ENCODE data around the gene PTGER1. TPM values are rescaled to one million over a fixed set of nuclear protein-coding genes. Genes with fewer than 3 reads are reported as not detected.

PTGER1 gene
- total RNA-seq, 1 experiment from 2014 or later = 0.63 TPM

DNA sequence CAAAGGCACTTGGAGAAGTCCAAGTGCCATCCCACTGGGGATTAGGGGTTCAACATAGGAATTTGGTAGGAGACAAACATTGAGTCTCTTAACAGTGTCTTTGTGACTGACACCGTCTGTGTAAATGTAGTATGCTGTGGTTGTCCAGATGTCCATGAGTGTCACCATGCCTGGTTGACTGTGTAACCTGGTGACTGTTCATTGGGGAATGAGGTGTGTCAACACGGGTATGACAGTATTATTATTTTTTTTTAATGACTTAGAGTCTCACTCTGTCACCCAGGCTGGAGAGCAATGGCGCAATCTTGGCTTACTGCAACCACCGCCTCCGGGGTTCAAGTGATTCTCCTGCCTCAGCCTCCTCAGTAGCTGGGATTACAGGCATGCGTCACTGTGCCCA lies 25.8 kb downstream of the PTGER1 start:
- H3K23me2 ChIP-seq (ENCODE audit: insufficient read length, low read depth, low read length, poor library complexity, severe bottlenecking) = no peaks in the 10 kb centered on the region
- no peak overlapping the region for H3K23ac ChIP-seq (ENCODE audit: insufficient read length, low read depth, low read length)
- Mint-ChIP-seq H3K27me3 (ENCODE audit: low read depth) (no peaks in the 10 kb centered on the region; the same call in 1 of the 2 replicates), H3K36me3 (ENCODE audit: insufficient read depth in 1 of 3, low read depth in 3 of 3) (peaks cover 50 to 73% (median 64%) of the 10 kb centered on the region in 3 experiments), H3K4me1 (peaks cover 0 to 5% of the 10 kb centered on the region in 2 experiments; a peak in 1 of 4 replicates), H3K4me3 (no peak overlapping the region), H3K27ac (peak overlapping the region in 1 of 3 experiments; percentile 75; a peak in 1 of 7 replicates), H3K9me3 (no peaks in the 10 kb centered on the region)
- H2AFZ ChIP-seq (ENCODE audit: low read length) = no peak overlapping the region
- H3K4me2 ChIP-seq (ENCODE audit: insufficient read depth, insufficient read length, low read length) = no peak overlapping the region
- H3K4ac ChIP-seq (ENCODE audit: low read depth, low read length) = no peak overlapping the region
- no peak overlapping the region for H2BK12ac ChIP-seq (ENCODE audit: insufficient read length, low read depth, low read length)
- H2AK5ac ChIP-seq (ENCODE audit: insufficient read length, low read length) = no peak overlapping the region
- H3K4me1 ChIP-seq (ENCODE audit: insufficient read depth, low read length) = no peaks in the 10 kb centered on the region
- no peak overlapping the region for H3T11ph ChIP-seq (ENCODE audit: low read length)
- H3K27me3 ChIP-seq (ENCODE audit: insufficient read depth, low read length) = no peaks in the 10 kb centered on the region
- no peaks in the 10 kb centered on the region for H3K79me2 ChIP-seq (ENCODE audit: insufficient read depth, low read length)
- no peak overlapping the region for H4K5ac ChIP-seq (ENCODE audit: insufficient read length, low read depth, low read length)
- H3K56ac ChIP-seq (ENCODE audit: insufficient read length, low read depth, low read length) = no peak overlapping the region
- no peak overlapping the region for H4K91ac ChIP-seq (ENCODE audit: insufficient read length, low read depth, low read length)
- no peak overlapping the region for H4K8ac ChIP-seq (replicated peaks; ENCODE audit: insufficient read length, low read depth, low read length)
- no peak overlapping the region for H3K9ac ChIP-seq (ENCODE audit: extremely low read depth, insufficient read length, low read length)
- H3K9me3 ChIP-seq (ENCODE audit: control insufficient read depth, low read depth, low read length) = no peaks in the 10 kb centered on the region
- no peak overlapping the region for H3K27ac ChIP-seq (ENCODE audit: insufficient read length, low read depth, low read length)
- H4K20me1 ChIP-seq (ENCODE audit: control insufficient read depth, insufficient read depth, insufficient read length) = peaks cover 5% of the 10 kb centered on the region
- no peak for DNase-seq
- no peak overlapping the region for H3K14ac ChIP-seq (ENCODE audit: insufficient read depth, low read length)
- H3K18ac ChIP-seq (ENCODE audit: insufficient read length, low read depth, low read length) = no peak overlapping the region
- no peak overlapping the region for H2BK20ac ChIP-seq (ENCODE audit: low read depth, low read length, poor library complexity, severe bottlenecking)
- no peaks in the 10 kb centered on the region for H3K79me1 ChIP-seq (ENCODE audit: insufficient read depth, low read depth, low read length, poor library complexity, severe bottlenecking)
- no CpG with 5 or more reads among the region's 6 CpGs for WGBS (ENCODE audit: extremely low coverage, insufficient read length, low lambda C conversion rate)
- no peak overlapping the region for H2BK5ac ChIP-seq (ENCODE audit: insufficient read length, low read length)
- H2BK120ac ChIP-seq (ENCODE audit: low read depth, low read length, poor library complexity, severe bottlenecking) = no peak overlapping the region
- H2BK15ac ChIP-seq (ENCODE audit: low read depth, low read length) = no peak overlapping the region
- TF ChIP-seq, protein P1, sequence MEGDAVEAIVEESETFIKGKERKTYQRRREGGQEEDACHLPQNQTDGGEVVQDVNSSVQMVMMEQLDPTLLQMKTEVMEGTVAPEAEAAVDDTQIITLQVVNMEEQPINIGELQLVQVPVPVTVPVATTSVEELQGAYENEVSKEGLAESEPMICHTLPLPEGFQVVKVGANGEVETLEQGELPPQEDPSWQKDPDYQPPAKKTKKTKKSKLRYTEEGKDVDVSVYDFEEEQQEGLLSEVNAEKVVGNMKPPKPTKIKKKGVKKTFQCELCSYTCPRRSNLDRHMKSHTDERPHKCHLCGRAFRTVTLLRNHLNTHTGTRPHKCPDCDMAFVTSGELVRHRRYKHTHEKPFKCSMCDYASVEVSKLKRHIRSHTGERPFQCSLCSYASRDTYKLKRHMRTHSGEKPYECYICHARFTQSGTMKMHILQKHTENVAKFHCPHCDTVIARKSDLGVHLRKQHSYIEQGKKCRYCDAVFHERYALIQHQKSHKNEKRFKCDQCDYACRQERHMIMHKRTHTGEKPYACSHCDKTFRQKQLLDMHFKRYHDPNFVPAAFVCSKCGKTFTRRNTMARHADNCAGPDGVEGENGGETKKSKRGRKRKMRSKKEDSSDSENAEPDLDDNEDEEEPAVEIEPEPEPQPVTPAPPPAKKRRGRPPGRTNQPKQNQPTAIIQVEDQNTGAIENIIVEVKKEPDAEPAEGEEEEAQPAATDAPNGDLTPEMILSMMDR (conservative IDR thresholded peaks at IDR 0.05) = no peak
